ENCODE data around the gene NMB.

NMB gene

GRCh38 chr15:84620626-84621025 is 37.4 kb downstream of the NMB start:
- no peak for DNase-seq (ENCODE audit: low read depth in 4 of 4, low spot score in 1 of 4)

DNA sequence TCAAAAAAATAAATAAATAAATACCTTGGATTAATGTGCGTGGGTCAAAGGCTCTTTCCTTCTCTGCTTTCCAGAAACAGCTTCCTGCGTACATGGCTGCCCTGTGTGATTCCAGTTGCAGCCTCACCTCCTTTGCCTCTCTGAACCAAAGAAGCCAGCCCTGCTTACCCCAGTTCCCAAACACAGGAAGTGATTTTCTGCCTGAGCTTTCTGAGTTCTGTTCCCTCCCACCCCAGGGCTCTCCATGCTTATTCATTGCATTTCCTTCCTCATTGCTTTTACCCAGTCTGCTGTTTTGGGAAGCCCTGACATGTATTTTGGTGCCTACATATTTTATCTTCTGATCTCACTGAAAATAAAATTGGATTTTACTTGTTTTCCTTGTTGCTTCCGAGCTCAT is 41.8 kb downstream of the NMB start:
- no peak for DNase-seq (ENCODE audit: low read depth in 4 of 4, low spot score in 1 of 4)

DNA sequence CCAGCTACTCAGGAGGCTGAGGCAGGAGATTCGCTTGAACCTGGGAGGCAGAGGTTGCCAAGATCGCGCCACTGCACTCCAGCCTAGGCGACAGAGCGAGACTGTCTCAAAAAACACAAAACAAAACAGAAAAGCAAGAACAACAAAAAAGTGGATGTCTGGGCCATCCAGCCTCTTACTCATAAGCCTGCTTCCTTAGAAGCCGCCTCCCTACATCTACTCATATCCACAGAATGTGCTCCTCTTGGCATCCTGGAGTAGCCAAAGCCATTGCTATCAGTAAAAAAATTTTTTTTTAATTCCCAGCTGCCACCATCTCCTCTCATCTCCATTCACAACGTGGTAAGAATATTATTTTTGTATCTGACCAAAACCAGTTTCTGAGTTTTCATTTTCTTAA is 46.4 kb downstream of the NMB start:
- no peak for DNase-seq (ENCODE audit: low read depth in 4 of 4, low spot score in 1 of 4)

DNA sequence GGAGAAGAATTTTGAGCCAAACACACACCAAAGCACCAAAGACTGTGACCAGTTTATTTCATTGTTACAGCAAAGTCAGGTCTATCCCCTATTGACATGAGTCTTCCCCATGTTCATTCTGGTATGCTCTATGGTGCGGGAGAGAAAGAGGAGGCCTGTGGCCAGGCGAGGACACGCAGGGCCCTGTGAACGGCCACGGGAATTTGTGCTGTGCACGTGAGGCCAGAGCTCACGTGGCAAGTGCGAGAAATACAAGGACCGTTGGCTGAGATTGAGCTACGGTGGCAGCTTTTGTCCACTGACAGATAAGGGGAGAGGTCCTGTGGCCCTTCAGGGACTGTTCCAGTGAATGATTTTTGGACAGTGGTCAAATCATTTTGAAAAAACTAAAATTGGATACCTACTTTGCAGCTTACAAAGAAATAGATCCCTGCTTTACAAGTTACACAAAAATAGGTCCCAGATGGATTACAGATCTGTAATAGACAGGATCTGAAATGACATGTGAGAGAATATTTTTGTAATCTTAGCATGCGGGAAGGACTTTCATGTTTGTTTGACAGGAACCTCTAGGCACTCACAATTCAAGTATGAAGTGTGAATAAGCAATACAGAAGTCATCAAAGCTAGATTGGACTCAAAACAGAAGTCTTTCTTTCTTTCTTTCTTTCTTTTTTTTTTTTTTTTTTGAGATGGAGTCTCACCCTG is 48.0 kb downstream of the NMB start:
- no peak for DNase-seq (ENCODE audit: low read depth in 4 of 4, low spot score in 1 of 4)

GRCh38 chr15:84608707-84609284 is 49.2 kb downstream of the NMB start:
- no peak for DNase-seq (ENCODE audit: low read depth in 4 of 4, low spot score in 1 of 4)

- no peak for DNase-seq (ENCODE audit: low read depth in 4 of 4, low spot score in 1 of 4)
Observed at GRCh38 chr15:84606653-84607120, 51.3 kb downstream of the NMB start.

DNA sequence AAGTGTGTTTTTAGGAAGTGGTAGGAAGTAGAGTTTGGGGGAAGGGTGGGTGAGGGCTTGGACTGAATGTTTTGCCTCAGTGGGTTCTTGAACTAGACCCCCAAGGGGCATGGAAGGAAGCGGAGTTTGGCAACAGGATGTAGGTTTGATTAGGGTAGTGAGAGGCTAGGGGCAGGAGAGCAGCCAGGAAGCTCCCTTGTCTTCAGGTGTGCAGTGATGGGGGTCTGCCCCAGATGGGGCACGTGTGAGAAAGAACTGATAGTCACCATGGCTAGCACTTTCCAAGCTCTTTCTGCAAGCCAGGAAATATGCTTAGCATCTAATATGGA is 52.5 kb downstream of the NMB start:
- no peak for DNase-seq (ENCODE audit: low read depth in 4 of 4, low spot score in 1 of 4)

Data from stimulated activated CD4-positive, alpha-beta T cell treated with anti-CD3 and anti-CD28 coated beads, Interleukin-1b, Interleukin-23, amount 100 ng/mL, for 24 hours (primary cell).